HS-27A (cell line): ENCODE data around the gene C14orf93.
"Not testable (repeated sequence)": the region's sequence is repeated elsewhere in the genome, so short reads cannot be mapped to it uniquely, and the experiment has no call there.

Experiments
- DNase-seq: peaks from one replicate; pipeline ENCODE4 v3.0.0-alpha.2; 2012; ENCODE audit warnings: low read depth, missing footprints

The C14orf93 gene

DNA sequence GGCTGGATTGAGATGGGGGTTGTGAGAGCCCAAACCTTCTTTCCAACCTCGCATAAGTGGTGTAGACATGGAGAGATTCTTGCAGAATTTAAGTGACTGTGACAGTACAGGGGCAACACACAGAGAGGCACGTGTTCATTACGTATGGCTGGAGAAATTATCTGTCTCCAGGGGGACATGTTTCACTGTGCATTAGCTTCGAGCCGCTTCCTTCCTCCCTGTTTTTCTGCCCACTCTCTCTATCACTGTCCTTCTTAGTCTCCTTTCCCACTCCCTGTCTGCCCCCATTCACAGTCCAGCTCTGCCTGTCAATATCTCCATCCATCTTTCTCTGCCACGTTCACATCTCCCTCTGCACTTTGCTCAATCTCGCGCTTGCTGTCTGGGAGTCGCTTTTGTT lies 11.5 kb upstream of the C14orf93 start:
- DNase-seq: no peak

- DNase-seq: no peak
Observed at GRCh38 chr14:23020143-23021128, 10.5 kb upstream of the C14orf93 start.

DNA sequence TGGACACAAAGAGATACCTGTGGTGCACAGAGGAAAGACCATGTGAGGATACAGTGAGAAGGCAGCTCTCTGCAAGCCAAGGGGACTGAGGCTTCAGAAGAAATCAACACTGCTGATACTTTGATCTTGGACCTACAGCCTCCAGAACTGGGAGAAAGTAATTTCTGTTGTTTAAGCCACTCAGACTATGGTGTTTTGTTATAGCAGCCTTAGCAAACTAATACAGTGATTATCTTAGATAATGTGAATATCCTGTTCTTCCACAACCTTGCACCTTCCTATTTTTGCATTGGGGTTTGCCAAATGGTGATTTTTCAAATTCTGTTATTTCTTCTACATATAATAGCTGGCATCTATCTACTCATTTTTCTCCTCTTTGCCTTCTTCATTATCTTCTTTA lies 8.2 kb upstream of the C14orf93 start:
- no peak for DNase-seq

- DNase-seq: no peak
Observed at GRCh38 chr14:23017091-23017490, 7.1 kb upstream of the C14orf93 start.

DNA sequence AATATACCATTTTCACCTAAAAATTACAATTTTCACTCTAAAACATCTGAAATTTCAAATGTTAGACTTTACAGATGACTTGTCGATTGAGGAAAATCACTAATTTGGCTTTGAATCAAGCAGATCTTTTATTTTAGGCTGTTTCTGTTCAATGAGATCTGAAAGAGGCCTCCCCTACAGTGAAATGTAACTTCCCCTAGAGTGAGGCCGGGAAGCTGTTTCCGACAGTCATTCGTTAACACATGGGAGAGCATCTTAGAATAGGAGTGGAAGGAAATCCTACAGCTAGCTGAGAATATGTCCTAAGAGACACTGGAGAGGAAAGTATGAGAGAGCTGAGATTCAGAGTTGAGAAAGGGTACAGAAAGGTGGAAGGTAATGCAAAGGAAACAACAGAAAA lies 5.7 kb upstream of the C14orf93 start:
- no peak for DNase-seq

GRCh38 chr14:23013749-23014054 lies 3.8 kb upstream of the C14orf93 start:
- DNase-seq: not testable (repeated sequence)

DNA sequence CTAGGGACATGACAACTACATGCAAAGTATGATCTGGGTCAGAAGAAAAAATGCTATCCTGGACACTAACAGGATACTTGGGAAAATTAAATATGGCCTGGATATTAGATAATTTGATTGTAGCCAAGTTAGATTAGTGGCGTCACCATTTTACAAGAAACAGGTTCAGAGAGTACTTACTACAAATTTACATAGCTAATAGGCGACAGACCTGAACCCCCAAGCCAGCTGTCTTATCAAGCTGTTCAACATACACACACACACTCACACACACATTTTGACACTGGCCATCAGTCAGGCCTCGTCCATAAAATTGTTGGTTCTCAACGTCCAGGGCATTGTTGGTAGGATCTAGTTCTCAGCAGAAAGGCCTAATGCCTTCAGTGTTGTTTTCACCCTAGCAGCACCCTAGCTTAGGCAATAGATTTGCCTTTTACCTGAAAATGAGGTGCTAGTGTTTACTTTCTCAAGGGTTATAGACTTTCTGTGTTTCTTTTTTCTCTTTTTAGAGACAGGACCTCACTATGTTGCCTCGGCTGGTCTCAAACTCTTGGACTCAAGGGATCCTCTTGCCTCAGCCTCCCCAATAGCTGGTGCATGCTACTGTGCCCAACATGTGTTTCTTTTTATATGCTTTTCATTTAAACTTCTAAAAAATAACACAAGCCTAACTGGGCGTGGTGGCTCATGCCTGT lies 3.3 kb upstream of the C14orf93 start:
- DNase-seq: no peak

DNA sequence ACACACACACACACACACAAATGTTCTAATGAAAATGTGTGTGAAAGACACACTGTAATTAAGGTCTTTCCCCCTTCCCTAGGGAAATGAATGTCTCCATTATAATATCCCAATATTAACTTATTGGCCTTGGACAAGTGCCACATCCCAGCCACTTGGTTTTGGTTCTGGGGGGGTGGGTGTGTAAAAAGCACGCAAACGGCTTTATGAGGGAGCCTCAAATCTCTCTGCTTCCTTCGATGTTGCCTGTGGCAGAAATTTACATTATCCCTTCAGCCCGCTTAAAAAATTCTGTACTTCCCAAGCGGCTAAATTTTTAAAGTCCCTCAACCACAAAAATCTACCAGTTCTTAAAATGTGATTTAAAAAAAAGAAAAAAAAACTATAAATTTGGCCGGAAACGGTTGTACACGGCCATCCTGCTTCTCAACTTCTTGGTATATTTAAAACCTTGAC lies 432 bp downstream of the C14orf93 start:
- no peak for DNase-seq

DNA sequence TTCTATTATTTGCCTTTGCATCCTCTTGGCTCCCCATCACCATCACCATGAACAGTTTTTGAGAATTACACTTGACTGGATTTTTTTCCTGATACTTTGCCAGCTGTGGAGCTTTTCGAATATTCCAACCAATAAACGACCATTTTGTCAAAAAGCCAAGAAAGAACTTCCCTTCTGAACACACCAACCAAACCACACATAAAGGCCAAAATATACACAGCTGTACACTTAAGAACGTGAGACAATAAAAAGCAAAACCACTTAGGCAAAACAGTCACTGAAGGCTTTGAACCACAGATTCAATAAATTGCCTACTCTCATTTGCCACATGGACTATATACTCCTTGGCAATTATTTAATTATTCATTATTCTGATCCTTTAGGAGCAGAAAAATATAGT lies 1.1 kb downstream of the C14orf93 start:
- no peak for DNase-seq

DNA sequence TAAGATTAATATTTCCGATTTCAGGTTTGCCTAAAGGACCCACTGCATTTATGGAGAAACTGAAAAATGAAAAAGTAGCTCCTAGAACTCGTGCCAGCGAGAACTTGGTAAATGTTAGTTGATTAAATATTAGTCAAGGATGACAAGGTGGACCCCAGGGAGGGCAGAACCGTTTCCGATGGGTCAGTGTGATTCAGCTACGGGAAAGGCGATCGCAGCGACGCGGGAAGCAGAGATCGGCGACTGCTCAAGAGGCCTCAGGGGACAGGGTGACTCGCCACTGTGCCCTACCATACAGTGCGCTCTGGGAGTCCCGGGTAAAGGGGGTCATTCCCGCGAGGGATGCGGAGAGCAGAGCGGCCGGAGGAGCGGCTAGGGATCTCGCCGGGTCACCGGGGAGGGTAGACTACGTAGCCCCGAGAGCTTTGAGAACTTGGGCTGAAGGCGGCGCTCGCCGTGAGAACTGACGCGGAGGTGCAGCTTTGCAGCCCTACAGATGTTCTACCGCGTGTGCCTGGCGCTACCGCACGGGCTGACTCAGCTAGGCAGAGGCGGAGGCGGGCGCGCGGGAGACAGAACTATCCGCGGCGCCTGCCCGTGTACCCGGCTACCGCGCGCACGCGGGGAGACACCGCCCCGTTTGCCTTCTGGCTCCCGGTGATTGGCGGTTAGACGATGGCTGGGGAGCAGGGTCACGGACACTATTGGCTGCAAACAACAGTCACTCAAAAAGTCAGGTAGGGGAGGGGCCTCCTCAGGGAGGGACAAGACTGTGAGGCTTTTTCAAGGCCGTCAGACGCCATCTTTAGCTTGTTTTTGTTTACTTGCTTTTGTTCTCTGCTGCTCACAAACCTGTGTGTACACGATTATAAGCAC lies 3.2 kb downstream of the C14orf93 start:
- DNase-seq: peak; percentile 96

GRCh38 chr14:23006188-23006534 lies 3.8 kb downstream of the C14orf93 start:
- no peak for DNase-seq

DNA sequence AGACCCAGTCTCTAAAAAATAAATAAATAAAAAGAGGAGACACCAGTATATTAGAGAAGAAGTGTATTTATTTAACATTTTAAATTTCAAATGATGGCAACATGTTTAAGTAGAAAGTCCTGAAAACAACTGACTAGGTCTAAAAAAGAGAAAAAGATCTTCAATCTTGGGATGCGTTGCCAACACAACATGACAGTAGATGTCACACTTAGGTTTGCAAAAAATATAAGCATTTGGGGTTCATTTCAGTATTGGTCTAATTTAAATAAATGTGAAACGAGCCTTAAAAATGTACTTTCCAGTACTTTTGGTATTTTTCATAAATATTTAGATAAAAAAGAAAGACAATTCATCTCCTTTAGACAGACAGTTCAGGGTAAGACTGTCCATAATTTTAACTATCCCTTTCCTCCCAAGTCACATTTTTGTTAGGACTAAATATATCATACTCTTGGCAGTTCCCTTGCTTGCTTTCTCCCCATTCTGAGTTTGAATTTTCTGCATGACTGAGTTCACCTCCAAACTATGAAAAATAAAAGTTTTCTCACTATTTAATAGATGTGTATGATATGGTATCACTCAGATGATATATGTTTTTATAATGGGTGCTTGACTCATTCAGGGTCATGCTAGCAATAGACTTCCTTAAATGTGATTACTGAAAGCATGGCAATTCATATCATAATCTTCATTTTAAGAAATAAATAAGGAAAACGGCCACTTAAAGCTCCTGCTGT lies 4.3 kb downstream of the C14orf93 start:
- DNase-seq: no peak

DNA sequence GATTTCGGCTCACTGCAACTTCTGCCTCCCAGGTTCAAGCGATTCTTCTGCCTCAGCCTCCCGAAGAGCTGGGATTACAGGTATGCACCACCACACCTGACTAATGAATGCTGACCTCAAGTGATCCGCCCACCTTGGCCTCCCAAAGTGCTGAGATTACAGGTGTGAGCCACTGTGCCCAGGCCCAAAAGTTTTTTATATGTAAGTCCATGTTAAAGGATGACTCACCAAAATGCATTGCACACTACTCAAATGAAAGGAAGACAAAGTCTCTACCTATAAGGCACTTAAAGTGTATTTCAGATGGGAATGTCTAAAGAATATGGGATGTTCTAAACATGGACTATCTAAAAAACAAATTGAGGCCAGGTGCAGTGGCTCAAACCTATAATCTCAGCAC lies 5.7 kb downstream of the C14orf93 start:
- DNase-seq: not testable (repeated sequence)

GRCh38 chr14:23002592-23002991 lies 7.4 kb downstream of the C14orf93 start:
- DNase-seq: no peak

DNA sequence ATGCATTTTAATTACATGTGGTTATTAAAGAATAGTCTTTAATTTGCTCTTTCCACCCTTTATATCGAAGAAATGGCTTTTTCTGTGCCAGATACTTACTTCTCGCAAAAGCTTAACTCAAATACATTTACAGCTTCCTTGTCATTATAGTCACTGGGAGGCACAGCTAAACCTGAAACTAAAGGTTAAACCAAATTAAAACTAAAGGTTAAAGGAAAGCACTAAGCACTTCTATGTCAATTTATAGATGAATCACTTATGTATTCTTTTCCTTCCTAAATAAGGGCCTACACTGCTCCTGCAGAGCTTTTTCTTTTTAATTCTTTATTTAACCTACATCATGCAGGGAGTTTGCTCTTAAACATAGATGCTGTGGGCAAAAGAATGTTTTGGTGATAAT lies 9.1 kb downstream of the C14orf93 start:
- no peak for DNase-seq

- no peak for DNase-seq
Observed at GRCh38 chr14:22998329-22999012, 11.5 kb downstream of the C14orf93 start.

DNA sequence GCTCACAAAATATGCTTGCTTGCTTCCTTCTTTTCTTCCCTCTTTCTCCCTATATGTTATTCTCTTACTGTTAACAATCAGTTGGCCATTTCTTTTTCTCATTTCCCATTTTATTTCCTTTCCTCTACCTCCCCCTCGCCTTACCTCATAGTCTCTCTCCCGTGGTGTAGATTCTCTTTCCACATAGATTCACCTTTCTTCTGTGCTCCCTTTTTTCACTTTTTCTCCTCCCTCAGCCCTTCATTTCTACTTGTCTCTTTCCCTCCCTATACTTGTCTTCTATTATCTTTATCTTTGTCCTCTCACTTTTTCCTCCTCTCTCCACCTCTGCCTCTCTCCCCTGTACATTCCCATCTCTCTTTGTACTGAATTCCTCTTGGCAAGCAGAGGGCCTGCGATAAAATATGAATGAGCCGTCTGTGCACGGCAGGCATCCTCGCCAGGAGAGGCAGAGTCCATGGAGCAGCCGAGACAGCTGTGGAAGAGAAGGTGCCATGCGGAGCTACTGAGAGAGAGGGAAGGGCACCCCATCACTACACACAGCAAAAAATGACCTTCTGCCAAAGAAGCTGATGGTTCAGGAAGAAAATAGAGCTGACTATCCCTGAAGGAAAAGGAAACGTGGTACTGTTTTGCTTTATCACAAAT lies 12.1 kb downstream of the C14orf93 start:
- no peak for DNase-seq

- no peak for DNase-seq
Observed at GRCh38 chr14:22996768-22997654, 12.9 kb downstream of the C14orf93 start.

DNA sequence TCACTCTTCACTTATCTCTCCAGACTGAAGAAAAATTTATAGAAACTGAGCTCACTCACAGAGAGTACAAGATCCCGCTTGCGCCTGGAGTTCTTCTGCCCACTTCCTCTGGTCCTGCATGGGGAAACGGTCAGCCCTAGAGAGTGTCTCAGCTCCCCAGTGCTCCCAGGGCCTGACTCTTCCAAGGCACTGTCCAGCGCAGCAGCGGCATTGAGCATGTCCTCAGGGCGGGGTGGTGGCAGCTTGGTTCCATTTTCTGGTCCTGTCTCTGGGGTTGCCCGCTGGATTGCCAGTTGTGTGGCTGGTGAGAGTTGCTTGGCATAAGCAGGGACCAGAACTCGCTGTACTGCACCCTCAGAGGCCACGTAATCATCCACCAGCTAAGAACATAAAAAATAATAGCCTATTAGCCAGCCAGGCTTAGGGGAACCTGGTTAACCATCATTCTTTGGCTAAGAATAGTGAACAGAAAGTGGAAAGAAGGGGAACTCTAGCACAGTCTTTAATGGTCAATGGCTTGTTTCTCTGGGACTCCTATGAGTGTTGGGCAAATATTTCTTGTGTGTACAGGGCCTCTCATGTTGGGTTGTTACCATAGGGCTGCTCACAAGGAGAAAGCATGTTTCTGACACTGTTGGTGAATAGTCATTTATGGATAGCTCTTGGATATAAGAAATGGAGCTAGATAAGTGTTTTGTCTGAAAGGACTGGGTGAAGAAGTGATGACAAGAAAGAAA lies 13.9 kb downstream of the C14orf93 start:
- DNase-seq: no peak
